Ishikawa (cell line): ENCODE measurements around the gene ZNF429.

Experiments used
- CEBPB ChIP-seq: IDR thresholded peaks from 2 replicates; pipeline ENCODE4 v1.6.1; 2012
- CREB1 ChIP-seq: IDR thresholded peaks from 2 replicates; pipeline ENCODE4 v1.6.1; 2012; ENCODE audit warnings: low read depth
- EGR1 ChIP-seq: IDR thresholded peaks from 2 replicates; pipeline ENCODE4 v1.6.1; 2012
- EP300 ChIP-seq: IDR thresholded peaks from 2 replicates; pipeline ENCODE4 v1.6.1; 2012; ENCODE audit warnings: borderline replicate concordance
- FOXM1 ChIP-seq: IDR thresholded peaks from 2 replicates; pipeline ENCODE4 v1.6.1; 2012; ENCODE audit warnings: low read depth, borderline replicate concordance
- NFIC ChIP-seq: IDR thresholded peaks from 2 replicates; pipeline ENCODE4 v1.6.1; 2012
- RAD21 ChIP-seq: IDR thresholded peaks from 2 replicates; pipeline ENCODE4 v1.6.1; 2012; ENCODE audit warnings: low read depth
- TAF1 ChIP-seq: IDR thresholded peaks from 2 replicates; pipeline ENCODE4 v1.6.1; 2012; ENCODE audit warnings: low read depth, mild to moderate bottlenecking
- TEAD4 ChIP-seq: IDR thresholded peaks from 2 replicates; pipeline ENCODE4 v1.6.1; 2012
- YY1 ChIP-seq: IDR thresholded peaks from 2 replicates; pipeline ENCODE4 v1.6.1; 2012; ENCODE audit warnings: low read depth
- ZBTB7A ChIP-seq: IDR thresholded peaks from 2 replicates; pipeline ENCODE4 v1.6.1; 2012; ENCODE audit warnings: low read depth
- TF ChIP-seq, protein P1 (sequence below): IDR thresholded peaks from 2 replicates; pipeline ENCODE4 v1.6.1; 2012; ENCODE audit warnings: low read depth, mild to moderate bottlenecking
- TF ChIP-seq, protein P2 (sequence below): IDR thresholded peaks from 2 replicates; pipeline ENCODE4 v1.6.1; 2012
- TF ChIP-seq, protein P3 (sequence below): IDR thresholded peaks from 2 replicates; pipeline ENCODE4 v1.6.1; 2012

DNA sequence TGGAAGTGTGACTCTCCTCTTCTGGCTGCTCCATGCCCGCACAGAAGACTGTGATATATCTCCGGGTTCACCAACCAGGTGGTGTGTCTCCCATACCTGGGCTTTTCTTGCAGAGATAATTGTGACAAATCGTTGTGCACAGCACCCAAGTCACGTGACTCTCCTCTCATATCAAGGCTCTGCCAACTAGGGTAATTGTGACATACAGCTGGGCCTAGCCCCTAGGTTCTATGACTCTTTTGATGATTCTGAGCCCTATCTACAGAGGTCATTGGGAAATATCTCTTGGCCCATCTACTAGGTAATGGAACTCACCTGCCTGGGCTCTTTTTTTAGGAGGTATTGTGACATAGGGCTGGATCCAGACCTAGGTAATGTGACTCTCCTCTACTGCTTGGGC is 89.8 kb downstream of the ZNF429 start:
- TF ChIP-seq YY1: no peak
- TF ChIP-seq, protein P1, sequence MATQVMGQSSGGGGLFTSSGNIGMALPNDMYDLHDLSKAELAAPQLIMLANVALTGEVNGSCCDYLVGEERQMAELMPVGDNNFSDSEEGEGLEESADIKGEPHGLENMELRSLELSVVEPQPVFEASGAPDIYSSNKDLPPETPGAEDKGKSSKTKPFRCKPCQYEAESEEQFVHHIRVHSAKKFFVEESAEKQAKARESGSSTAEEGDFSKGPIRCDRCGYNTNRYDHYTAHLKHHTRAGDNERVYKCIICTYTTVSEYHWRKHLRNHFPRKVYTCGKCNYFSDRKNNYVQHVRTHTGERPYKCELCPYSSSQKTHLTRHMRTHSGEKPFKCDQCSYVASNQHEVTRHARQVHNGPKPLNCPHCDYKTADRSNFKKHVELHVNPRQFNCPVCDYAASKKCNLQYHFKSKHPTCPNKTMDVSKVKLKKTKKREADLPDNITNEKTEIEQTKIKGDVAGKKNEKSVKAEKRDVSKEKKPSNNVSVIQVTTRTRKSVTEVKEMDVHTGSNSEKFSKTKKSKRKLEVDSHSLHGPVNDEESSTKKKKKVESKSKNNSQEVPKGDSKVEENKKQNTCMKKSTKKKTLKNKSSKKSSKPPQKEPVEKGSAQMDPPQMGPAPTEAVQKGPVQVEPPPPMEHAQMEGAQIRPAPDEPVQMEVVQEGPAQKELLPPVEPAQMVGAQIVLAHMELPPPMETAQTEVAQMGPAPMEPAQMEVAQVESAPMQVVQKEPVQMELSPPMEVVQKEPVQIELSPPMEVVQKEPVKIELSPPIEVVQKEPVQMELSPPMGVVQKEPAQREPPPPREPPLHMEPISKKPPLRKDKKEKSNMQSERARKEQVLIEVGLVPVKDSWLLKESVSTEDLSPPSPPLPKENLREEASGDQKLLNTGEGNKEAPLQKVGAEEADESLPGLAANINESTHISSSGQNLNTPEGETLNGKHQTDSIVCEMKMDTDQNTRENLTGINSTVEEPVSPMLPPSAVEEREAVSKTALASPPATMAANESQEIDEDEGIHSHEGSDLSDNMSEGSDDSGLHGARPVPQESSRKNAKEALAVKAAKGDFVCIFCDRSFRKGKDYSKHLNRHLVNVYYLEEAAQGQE: no peak
- TF ChIP-seq EP300: no peak
- no peak for TF ChIP-seq EGR1
- no peak for TF ChIP-seq RAD21
- no peak for TF ChIP-seq CEBPB
- TF ChIP-seq TAF1: no peak
- no peak for TF ChIP-seq TEAD4
- no peak for TF ChIP-seq FOXM1
- no peak for TF ChIP-seq NFIC
- no peak for TF ChIP-seq CREB1
- TF ChIP-seq, protein P2, sequence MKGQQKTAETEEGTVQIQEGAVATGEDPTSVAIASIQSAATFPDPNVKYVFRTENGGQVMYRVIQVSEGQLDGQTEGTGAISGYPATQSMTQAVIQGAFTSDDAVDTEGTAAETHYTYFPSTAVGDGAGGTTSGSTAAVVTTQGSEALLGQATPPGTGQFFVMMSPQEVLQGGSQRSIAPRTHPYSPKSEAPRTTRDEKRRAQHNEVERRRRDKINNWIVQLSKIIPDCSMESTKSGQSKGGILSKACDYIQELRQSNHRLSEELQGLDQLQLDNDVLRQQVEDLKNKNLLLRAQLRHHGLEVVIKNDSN: no peak
- TF ChIP-seq ZBTB7A: no peak
- TF ChIP-seq, protein P3, sequence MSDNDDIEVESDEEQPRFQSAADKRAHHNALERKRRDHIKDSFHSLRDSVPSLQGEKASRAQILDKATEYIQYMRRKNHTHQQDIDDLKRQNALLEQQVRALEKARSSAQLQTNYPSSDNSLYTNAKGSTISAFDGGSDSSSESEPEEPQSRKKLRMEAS: no peak
